Ovary (tissue), 9 donors: Measurements from ENCODE around the gene GRID1. TPM values are rescaled to one million over a fixed set of nuclear protein-coding genes. Genes with fewer than 3 reads are reported as not detected.

Experiments used
- DNase-seq, 5 donors: peaks; one replicate each; pipeline ENCODE4 v3.0.0-alpha.2; 2019 to 2020
- H3K27ac ChIP-seq, 2 donors: fragments of 200-600 bp; one replicate each; pipeline versions ENCODE4 v1.5.1 to v1.8.0; 2019 to 2022
- H3K27me3 ChIP-seq: fragments of 200-600 bp; one replicate; pipeline ENCODE4 v1.8.0; 2022
- H3K36me3 ChIP-seq: fragments of 200-600 bp; sonication (generic); one replicate; pipeline ENCODE4 v1.5.1; 2019
- H3K4me1 ChIP-seq: one replicate; pipeline ENCODE4 v1.8.1; 2013; ENCODE audit warnings: mild to moderate bottlenecking, moderate library complexity; ENCODE audit not compliant: insufficient read depth
- H3K4me3 ChIP-seq: fragments of 200-600 bp; sonication (generic); one replicate; pipeline ENCODE4 v1.5.1; 2017
- H3K9me3 ChIP-seq, 2 donors: fragments of 200-600 bp in 1 of 2; sonication (generic) in 1 of 2; one replicate each; pipeline versions ENCODE4 v1.5.1 to v1.8.1; 2013 to 2019; ENCODE audit warnings: mild to moderate bottlenecking in 1 of 2, moderate library complexity in 1 of 2
- CTCF ChIP-seq, 3 donors: fragments of 450-650 bp in 2 of 3; fragments of 200-600 bp in 1 of 3; IDR thresholded peaks; one replicate each; pipeline versions ENCODE4 v1.5.1 to v1.8.0; 2016 to 2022; ENCODE audit warnings: antibody characterized with exemption in 3 of 3, mild to moderate bottlenecking in 1 of 3
- EP300 ChIP-seq: sonication (generic); formaldehyde crosslinking; IDR thresholded peaks from one replicate; pipeline ENCODE4 v1.6.1; 2017; ENCODE audit warnings: antibody characterized with exemption
- POLR2A ChIP-seq: fragments of 450-650 bp; IDR thresholded peaks from one replicate; pipeline ENCODE4 v1.6.1; 2017; ENCODE audit warnings: antibody characterized with exemption, mild to moderate bottlenecking, moderate library complexity
- WGBS, 3 donors: extraction: QIAGEN DNeasy Blood & Tissue Kit in 1 of 3; methylation state at CpG; one replicate each; pipeline versions ENCODE4 v1.1.5 to v1.1.7; 2013 to 2017; 5-methylcytosine and 5-hydroxymethylcytosine counted together
- intact Hi-C, 4 donors: fragments of 100-400 bp; cut with DNase I; formaldehyde crosslinking; loops; one replicate each; pipeline versions ENCODE4 v1.11.0 to v1.15.1; 2022 to 2023
- polyA plus RNA-seq, 2 donors: library from polyadenylated mRNA; stranded (reverse); fragments of 200-250 nt in 1 of 2; fragments of 350-450 nt in 1 of 2; fragmentation: Illumina TruSeq in 1 of 2; extraction: RNeasy Lipid Tissue Mini Kit (QIAGEN cat#74804) in 1 of 2; gene quantifications; one replicate each; pipeline ENCODE4 v1.2.3, GENCODE V29; 2013 to 2014
- total RNA-seq, 7 donors: library from RNA; depleted of rRNA in 2 of 7; stranded (reverse); fragments of >200 nt in 2 of 7; fragmentation: NEBNext Ultra II Directional in 3 of 7; extraction: Animal tissue kit (Norgen Biotek cat#: 25700) in 3 of 7; gene quantifications; one replicate each; pipeline versions ENCODE4 v1.1.0 to v1.2.4, GENCODE V29; 2016 to 2023
- donor health status: DM: no; HTN: no; CAD: no; lungs with moderate emphysema.
- donor health status: DM: no; HTN: no; CAD: no.
- donor health status: Bipolar disorder and iron deficiency.
- donor health status: DM: yes; HTN: yes; CAD: no.
- donor health status: DM: no; HTN: no; CAD: no.
- donor health status: DM: yes; HTN: yes; CAD: no.

The GRID1 gene
- total and polyA plus RNA-seq, 9 donors = 0.57 to 6.2 (median 1.8) TPM

- Histone ChIP-seq H3K4me3 (no peak overlapping the region), H3K27ac (no peak overlapping the region), H3K4me1 (no peaks in the 10 kb centered on the region), H3K9me3 (no peaks in the 10 kb centered on the region), H3K36me3 (no peaks in the 10 kb centered on the region), H3K27me3 (no peaks in the 10 kb centered on the region)
- 56 to 76% (median 63%) methylated on average over 7 of the region's 7 CpGs for WGBS, 3 donors
- DNase-seq = no peak
- no peak for TF ChIP-seq EP300
- TF ChIP-seq CTCF (IDR thresholded peaks at IDR 0.05) = no peak
- no peak for TF ChIP-seq POLR2A
- intact Hi-C loops = no loop called here
These were observed 754.7 kb downstream of the GRID1 start for GRCh38 chr10:85611746-85612377.

GRCh38 chr10:85611093-85611740, 755.4 kb downstream of the GRID1 start:
- Histone ChIP-seq H3K36me3 (no peaks in the 10 kb centered on the region), H3K27ac (no peak overlapping the region), H3K4me1 (no peaks in the 10 kb centered on the region), H3K9me3 (no peaks in the 10 kb centered on the region), H3K4me3 (no peak overlapping the region), H3K27me3 (no peaks in the 10 kb centered on the region)
- 74 to 88% (median 87%) methylated on average over 5 of the region's 5 CpGs for WGBS, 3 donors
- TF ChIP-seq CTCF (IDR thresholded peaks at IDR 0.05) = no peak
- TF ChIP-seq POLR2A = no peak
- no peak for TF ChIP-seq EP300
- intact Hi-C loops = no loop called here
- no peak for DNase-seq

- no peaks in the 10 kb centered on the region for H3K27me3 ChIP-seq
- no peaks in the 10 kb centered on the region for H3K36me3 ChIP-seq
- DNase-seq = no peak
- WGBS, 3 donors = 75 to 87% (median 84%) methylated on average over 3 of the region's 3 CpGs
- no peaks in the 10 kb centered on the region for H3K9me3 ChIP-seq
- H3K4me3 ChIP-seq = no peak overlapping the region
- TF ChIP-seq POLR2A (no peak), EP300 (no peak), CTCF (IDR thresholded peaks at IDR 0.05) (no peak)
- no peak overlapping the region for H3K27ac ChIP-seq
- intact Hi-C loops = no loop called here
- H3K4me1 ChIP-seq = no peaks in the 10 kb centered on the region
These were observed 756.1 kb downstream of the GRID1 start for GRCh38 chr10:85610381-85611092.

GRCh38 chr10:85609509-85609908, 757.1 kb downstream of the GRID1 start:
- Histone ChIP-seq H3K27ac (no peak overlapping the region), H3K4me1 (no peaks in the 10 kb centered on the region), H3K36me3 (no peaks in the 10 kb centered on the region), H3K9me3 (no peaks in the 10 kb centered on the region), H3K4me3 (no peak overlapping the region), H3K27me3 (no peaks in the 10 kb centered on the region)
- WGBS, 3 donors = 70 to 79% (median 74%) methylated on average over 5 of the region's 5 CpGs
- DNase-seq = no peak
- intact Hi-C loops = no loop called here
- TF ChIP-seq EP300 = no peak
- TF ChIP-seq CTCF (IDR thresholded peaks at IDR 0.05) = no peak
- no peak for TF ChIP-seq POLR2A
